Type B pancreatic cell (in vitro differentiated cells): ENCODE data around the gene GRIA1. TPM values are rescaled to one million over a fixed set of nuclear protein-coding genes. Genes with fewer than 3 reads are reported as not detected.

Experiments
- DNase-seq: peaks from one replicate; pipeline ENCODE4 v3.0.0; 2021; ENCODE audit warnings: mixed read lengths; ENCODE audit not compliant: unreplicated experiment; ENCODE audit errors: extremely low spot score
- H3K27ac Mint-ChIP-seq: 2 replicates; pipeline ENCODE4 v1.8.0; 2021; ENCODE audit warnings: mild to moderate bottlenecking, mixed read lengths
- H3K27me3 Mint-ChIP-seq: 2 replicates; pipeline ENCODE4 v1.8.0; 2021; ENCODE audit warnings: mixed read lengths
- H3K36me3 Mint-ChIP-seq: 2 replicates; pipeline ENCODE4 v1.8.0; 2021; ENCODE audit warnings: mixed read lengths
- H3K4me1 Mint-ChIP-seq: one replicate; pipeline ENCODE4 v1.8.0; 2021; ENCODE audit warnings: mixed read lengths; ENCODE audit not compliant: unreplicated experiment
- H3K4me3 Mint-ChIP-seq: 2 replicates; pipeline ENCODE4 v1.8.0; 2021; ENCODE audit warnings: mild to moderate bottlenecking, mixed read lengths
- H3K9me3 Mint-ChIP-seq: 2 replicates; pipeline ENCODE4 v1.8.0; 2021; ENCODE audit warnings: mixed read lengths
- total RNA-seq: library from RNA; stranded (reverse); gene quantifications from 2 replicates; pipeline ENCODE4 v1.2.1, GENCODE V29; 2021; ENCODE audit warnings: low replicate concordance
- TF ChIP-seq, protein P1 (sequence below): fragments of 200-600 bp; sonication (generic); conservative IDR thresholded peaks from 2 replicates; pipeline ENCODE4 v1.5.0; 2021; ENCODE audit warnings: antibody characterized with exemption, mild to moderate bottlenecking

Gene GRIA1
- total RNA-seq, 1 donor from 2014 or later = 18.0 TPM

DNA sequence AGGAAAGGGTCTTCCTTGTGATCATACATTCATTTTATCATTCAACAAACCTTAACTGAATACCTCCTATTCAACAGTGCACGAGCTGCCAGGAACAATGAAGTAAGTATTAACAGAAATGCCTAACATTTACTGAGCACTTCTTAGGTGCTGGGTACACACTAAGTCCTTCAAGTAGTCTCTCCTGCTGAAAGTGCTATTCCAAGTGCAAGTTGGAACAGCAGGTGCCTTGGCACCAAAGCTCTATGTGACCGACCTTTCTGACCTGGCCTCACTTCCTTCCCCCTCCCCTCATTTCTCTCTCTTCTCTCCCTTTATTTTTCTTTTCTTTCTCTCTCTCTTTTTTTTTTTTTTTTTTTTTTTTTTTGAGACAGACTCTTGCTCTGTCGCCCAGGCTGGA lies 94.5 kb downstream of the GRIA1 start:
- H3K27ac Mint-ChIP-seq = no peak overlapping the region

DNA sequence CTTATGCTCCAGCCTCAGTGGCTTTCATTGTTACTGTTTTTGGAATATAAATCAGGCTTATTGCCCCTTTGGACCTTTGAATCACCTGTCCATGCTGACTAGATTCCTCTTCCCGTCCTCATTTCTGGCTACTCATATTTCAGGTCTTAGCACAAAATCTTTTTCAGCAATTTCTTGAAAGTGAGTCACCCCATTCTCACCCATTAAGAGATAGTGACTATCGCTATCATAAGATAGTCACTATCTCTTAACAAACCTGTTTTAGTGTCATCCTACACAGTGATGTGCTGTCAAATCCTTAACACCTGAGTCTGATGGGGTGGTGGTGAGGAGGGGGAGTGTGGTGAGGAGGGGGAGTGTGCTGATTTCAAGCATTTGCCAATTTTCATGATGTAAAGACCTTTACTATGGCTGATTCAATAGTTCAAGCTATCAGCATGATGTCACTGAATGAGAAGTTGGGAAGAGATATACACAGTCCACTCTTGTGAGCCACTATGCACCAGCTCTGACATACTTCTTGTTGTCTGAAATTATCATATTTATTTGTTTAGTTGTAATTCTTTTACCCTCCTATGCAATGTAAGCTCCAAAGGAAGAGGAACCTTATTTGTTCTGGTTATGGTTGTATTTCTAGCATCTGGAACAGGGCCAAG lies 95.3 kb downstream of the GRIA1 start:
- Mint-ChIP-seq H3K27ac (no peak overlapping the region), H3K4me1 (peaks cover 10% of the 10 kb centered on the region), H3K4me3 (no peak overlapping the region), H3K9me3 (no peaks in the 10 kb centered on the region), H3K36me3 (no peaks in the 10 kb centered on the region), H3K27me3 (peaks cover 4% of the 10 kb centered on the region)
- DNase-seq = no peak
- TF ChIP-seq, protein P1, sequence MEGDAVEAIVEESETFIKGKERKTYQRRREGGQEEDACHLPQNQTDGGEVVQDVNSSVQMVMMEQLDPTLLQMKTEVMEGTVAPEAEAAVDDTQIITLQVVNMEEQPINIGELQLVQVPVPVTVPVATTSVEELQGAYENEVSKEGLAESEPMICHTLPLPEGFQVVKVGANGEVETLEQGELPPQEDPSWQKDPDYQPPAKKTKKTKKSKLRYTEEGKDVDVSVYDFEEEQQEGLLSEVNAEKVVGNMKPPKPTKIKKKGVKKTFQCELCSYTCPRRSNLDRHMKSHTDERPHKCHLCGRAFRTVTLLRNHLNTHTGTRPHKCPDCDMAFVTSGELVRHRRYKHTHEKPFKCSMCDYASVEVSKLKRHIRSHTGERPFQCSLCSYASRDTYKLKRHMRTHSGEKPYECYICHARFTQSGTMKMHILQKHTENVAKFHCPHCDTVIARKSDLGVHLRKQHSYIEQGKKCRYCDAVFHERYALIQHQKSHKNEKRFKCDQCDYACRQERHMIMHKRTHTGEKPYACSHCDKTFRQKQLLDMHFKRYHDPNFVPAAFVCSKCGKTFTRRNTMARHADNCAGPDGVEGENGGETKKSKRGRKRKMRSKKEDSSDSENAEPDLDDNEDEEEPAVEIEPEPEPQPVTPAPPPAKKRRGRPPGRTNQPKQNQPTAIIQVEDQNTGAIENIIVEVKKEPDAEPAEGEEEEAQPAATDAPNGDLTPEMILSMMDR = no peak

More for the DNA sequence above, 94.5 kb downstream of the GRIA1 start:
- no peak for DNase-seq
- Mint-ChIP-seq H3K36me3 (no peaks in the 10 kb centered on the region), H3K9me3 (no peaks in the 10 kb centered on the region), H3K4me3 (no peak overlapping the region), H3K4me1 (peaks cover 10% of the 10 kb centered on the region), H3K27me3 (peaks cover 4% of the 10 kb centered on the region)
- TF ChIP-seq, protein P1 = no peak

- no peak for DNase-seq
- Mint-ChIP-seq H3K4me1 (no peaks in the 10 kb centered on the region), H3K9me3 (no peaks in the 10 kb centered on the region), H3K27me3 (no peaks in the 10 kb centered on the region), H3K27ac (no peak overlapping the region), H3K4me3 (no peak overlapping the region), H3K36me3 (no peaks in the 10 kb centered on the region)
- TF ChIP-seq, protein P1 = no peak
Measured at GRCh38 chr5:153592081-153592480, 101.6 kb downstream of the GRIA1 start.

DNA sequence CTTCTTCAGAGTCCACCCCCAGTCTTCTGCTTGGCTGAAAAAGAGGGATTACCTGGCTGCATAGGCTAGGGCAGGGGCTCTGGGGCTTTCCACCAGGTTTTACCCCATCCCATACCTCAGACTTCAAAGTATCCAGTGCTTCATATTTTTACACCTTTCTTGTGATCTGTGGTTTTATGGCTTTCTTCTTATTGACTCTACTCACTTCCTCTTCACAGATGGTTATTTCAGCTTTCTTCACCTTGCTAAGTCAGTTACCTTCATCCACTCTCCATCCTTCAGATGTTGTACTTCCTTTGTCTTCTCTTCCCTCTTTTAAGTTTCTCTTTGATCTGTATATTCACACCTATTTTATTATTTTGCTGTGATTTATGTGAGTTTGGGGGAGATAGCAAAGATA lies 104.3 kb downstream of the GRIA1 start:
- Mint-ChIP-seq H3K4me1 (no peaks in the 10 kb centered on the region), H3K4me3 (no peak overlapping the region), H3K27ac (no peak overlapping the region), H3K27me3 (no peaks in the 10 kb centered on the region), H3K9me3 (no peaks in the 10 kb centered on the region), H3K36me3 (no peaks in the 10 kb centered on the region)
- TF ChIP-seq, protein P1 = no peak
- DNase-seq = no peak

GRCh38 chr5:153598099-153598498 lies 107.6 kb downstream of the GRIA1 start:
- Mint-ChIP-seq H3K27me3 (no peaks in the 10 kb centered on the region), H3K4me3 (no peak overlapping the region), H3K36me3 (no peaks in the 10 kb centered on the region), H3K27ac (no peak overlapping the region), H3K9me3 (no peaks in the 10 kb centered on the region), H3K4me1 (no peaks in the 10 kb centered on the region)
- TF ChIP-seq, protein P1 = no peak
- no peak for DNase-seq
